ENCODE measurements around the gene PTPRN.

DNA sequence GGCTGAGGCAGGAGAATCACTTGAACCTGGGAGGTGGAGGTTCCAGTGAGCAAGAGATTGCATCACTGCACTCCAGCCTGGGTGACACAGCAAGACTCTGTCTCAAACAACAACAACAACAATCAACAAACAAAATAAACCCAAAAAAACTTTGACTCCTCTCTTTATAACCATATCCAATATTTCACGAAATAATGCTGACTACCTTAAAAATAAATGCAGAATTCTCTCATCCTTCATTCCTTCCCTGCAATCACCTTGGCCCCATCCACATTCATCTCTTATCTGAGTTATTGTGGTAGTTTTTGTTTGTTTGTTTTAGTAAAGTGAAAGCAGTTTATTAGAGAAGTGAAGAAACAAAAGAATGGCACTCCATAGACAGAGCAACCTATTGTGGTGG, 3.2 kb downstream of the PTPRN start:
- TF ChIP-seq POLR2A (IDR thresholded peaks at IDR 0.05), result no peak
- TF ChIP-seq EP300 (IDR thresholded peaks at IDR 0.05), result no peak
- TF ChIP-seq CTCF (IDR thresholded peaks at IDR 0.05), result no peak

Data from tibial nerve (tissue), 4 donors.